ES-I3 (cell line): ENCODE measurements around the gene RPL31.

Experiments
- H3K36me3 ChIP-seq: 2 replicates; pipeline ENCODE4 v1.6.1; 2013; ENCODE audit warnings: mild to moderate bottlenecking, low read length, control low read depth, moderate library complexity; ENCODE audit not compliant: insufficient read depth
- H3K4me1 ChIP-seq: 2 replicates; pipeline ENCODE4 v1.6.1; 2013; ENCODE audit warnings: mild to moderate bottlenecking, control low read depth, low read length; ENCODE audit not compliant: insufficient read depth
- H3K9ac ChIP-seq: 2 replicates; pipeline ENCODE4 v1.6.1; 2013; ENCODE audit warnings: low read depth, mild to moderate bottlenecking, low read length, moderate library complexity
- H3K9me3 ChIP-seq: 2 replicates; pipeline ENCODE4 v1.6.1; 2013; ENCODE audit warnings: mild to moderate bottlenecking, low read length, moderate library complexity; ENCODE audit not compliant: control insufficient read depth, insufficient read depth

Gene RPL31

GRCh38 chr2:101001691-101002561, at the start of gene RPL31:
RPL31 (plus strand) TSS chr2:101002289; CDS start chr2:101002702, 413 bp downstream.
- H3K9ac ChIP-seq = peak within 1 kb of the TSS; percentile 91
- no peaks in the 10 kb centered on the region for H3K9me3 ChIP-seq
- peaks cover 38% of the 10 kb centered on the region for H3K36me3 ChIP-seq
- peaks cover 10% of the 10 kb centered on the region for H3K4me1 ChIP-seq

- H3K36me3 ChIP-seq = no peaks in the 10 kb centered on the region
- no peaks in the 10 kb centered on the region for H3K9me3 ChIP-seq
- H3K9ac ChIP-seq = no peak overlapping the region
- peaks cover 8% of the 10 kb centered on the region; the same call in 1 of the 2 replicates for H3K4me1 ChIP-seq
Measured at GRCh38 chr2:100952512-100952911, 49.6 kb upstream of the RPL31 start.

- H3K9ac ChIP-seq = no peak overlapping the region
- no peaks in the 10 kb centered on the region for H3K36me3 ChIP-seq
- peaks cover 8% of the 10 kb centered on the region; the same call in 1 of the 2 replicates for H3K4me1 ChIP-seq
- H3K9me3 ChIP-seq = no peaks in the 10 kb centered on the region
Measured at GRCh38 chr2:100953406-100954043, 48.6 kb upstream of the RPL31 start.

GRCh38 chr2:100954044-100954420, 48.1 kb upstream of the RPL31 start:
- Histone ChIP-seq H3K9ac (no peak overlapping the region), H3K9me3 (no peaks in the 10 kb centered on the region), H3K36me3 (no peaks in the 10 kb centered on the region), H3K4me1 (peaks cover 8% of the 10 kb centered on the region; the same call in 1 of the 2 replicates)

GRCh38 chr2:100955226-100955625, 46.9 kb upstream of the RPL31 start:
- no peaks in the 10 kb centered on the region for H3K4me1 ChIP-seq
- H3K9me3 ChIP-seq = no peaks in the 10 kb centered on the region
- H3K9ac ChIP-seq = no peak overlapping the region
- no peaks in the 10 kb centered on the region for H3K36me3 ChIP-seq

GRCh38 chr2:100956081-100956480, 46.0 kb upstream of the RPL31 start:
- H3K9me3 ChIP-seq = no peaks in the 10 kb centered on the region
- H3K36me3 ChIP-seq = no peaks in the 10 kb centered on the region
- H3K9ac ChIP-seq = no peak overlapping the region
- H3K4me1 ChIP-seq = no peaks in the 10 kb centered on the region

DNA sequence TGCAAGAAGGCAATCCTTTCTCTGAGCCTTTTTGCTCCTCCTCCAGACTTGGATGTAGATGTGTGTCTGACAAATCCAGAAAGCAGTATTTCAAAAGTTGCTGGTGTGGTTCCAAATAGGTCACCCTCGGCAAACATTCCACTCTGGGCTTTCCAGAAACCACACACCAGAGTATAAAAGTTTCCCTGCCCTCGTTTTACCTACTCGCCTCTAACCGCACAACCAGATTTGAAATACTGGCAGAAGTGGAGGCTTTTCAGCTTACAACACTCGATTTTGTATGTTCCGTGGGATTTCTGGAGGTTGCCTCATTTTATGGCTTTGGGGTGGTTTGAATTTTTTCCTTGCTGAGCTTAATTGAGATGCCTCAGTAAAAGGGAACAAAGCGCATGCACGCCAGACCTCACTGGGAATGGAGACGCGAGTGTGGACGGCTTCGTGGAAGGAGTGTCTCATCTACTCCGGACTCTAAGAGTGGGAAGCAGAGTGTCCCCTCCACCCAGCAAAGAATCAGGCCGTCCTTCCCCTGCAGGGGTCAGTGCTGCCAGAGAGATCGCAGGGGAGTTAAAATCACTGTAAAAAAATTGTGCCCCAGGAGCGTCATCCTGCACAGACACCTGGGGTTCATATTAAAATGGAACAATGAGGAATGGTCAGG, 44.0 kb upstream of the RPL31 start:
- H3K9ac ChIP-seq = no peak overlapping the region
- H3K36me3 ChIP-seq = no peaks in the 10 kb centered on the region
- H3K9me3 ChIP-seq = no peaks in the 10 kb centered on the region
- no peaks in the 10 kb centered on the region for H3K4me1 ChIP-seq

GRCh38 chr2:100959225-100959880, 42.7 kb upstream of the RPL31 start:
- no peak overlapping the region for H3K9ac ChIP-seq
- H3K9me3 ChIP-seq = no peaks in the 10 kb centered on the region
- no peaks in the 10 kb centered on the region for H3K36me3 ChIP-seq
- no peaks in the 10 kb centered on the region for H3K4me1 ChIP-seq

GRCh38 chr2:100960688-100961087, 41.4 kb upstream of the RPL31 start:
- Histone ChIP-seq H3K9me3 (no peaks in the 10 kb centered on the region), H3K36me3 (no peaks in the 10 kb centered on the region), H3K4me1 (no peaks in the 10 kb centered on the region), H3K9ac (no peak overlapping the region)

- H3K36me3 ChIP-seq = no peaks in the 10 kb centered on the region
- H3K9me3 ChIP-seq = no peaks in the 10 kb centered on the region
- H3K9ac ChIP-seq = no peak overlapping the region
- H3K4me1 ChIP-seq = no peaks in the 10 kb centered on the region
Measured at GRCh38 chr2:100962366-100963025, 39.6 kb upstream of the RPL31 start.

DNA sequence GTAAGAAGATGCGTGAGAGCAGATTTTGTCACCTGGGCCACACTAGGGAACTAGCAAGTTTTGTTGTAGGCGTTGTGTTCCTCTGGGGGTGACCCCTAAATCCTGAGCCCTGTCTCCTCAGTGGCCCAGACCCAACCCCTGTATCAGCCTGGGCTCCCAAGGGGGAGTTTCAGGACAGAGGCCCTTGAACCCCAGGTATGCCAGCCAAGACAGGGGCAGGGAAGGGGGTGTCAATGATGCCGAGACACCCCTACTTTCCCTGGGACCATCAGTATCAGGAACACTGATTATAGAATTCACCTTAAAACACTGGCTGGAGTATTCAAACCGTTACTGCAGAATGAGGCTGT, 39.1 kb upstream of the RPL31 start:
- Histone ChIP-seq H3K9me3 (no peaks in the 10 kb centered on the region), H3K4me1 (no peaks in the 10 kb centered on the region), H3K9ac (no peak overlapping the region), H3K36me3 (no peaks in the 10 kb centered on the region)

DNA sequence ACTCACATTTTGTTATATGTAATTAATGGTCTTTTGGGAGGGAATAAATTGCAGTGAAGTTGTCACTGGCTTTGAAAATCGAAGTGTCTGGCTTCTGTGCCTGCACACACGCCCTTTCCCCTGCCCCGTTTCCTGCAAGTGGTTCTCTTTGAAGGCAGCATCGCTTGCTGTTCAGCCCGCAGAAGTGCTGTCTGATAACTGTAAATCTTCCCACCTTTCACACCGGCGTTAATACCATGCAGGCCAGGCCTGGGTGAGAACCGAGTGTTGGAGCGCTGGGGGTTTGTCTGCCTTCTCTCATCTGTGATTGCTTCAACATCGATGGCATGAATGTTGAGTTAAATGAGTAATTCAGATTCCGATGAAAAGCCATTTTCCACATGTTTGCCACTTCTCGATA, 37.9 kb upstream of the RPL31 start:
- Histone ChIP-seq H3K9ac (no peak overlapping the region), H3K36me3 (no peaks in the 10 kb centered on the region), H3K9me3 (no peaks in the 10 kb centered on the region), H3K4me1 (no peaks in the 10 kb centered on the region)

- H3K9me3 ChIP-seq = no peaks in the 10 kb centered on the region
Measured at GRCh38 chr2:100964681-100965169, 37.4 kb upstream of the RPL31 start.

GRCh38 chr2:100965596-100965995, 36.5 kb upstream of the RPL31 start:
- H3K4me1 ChIP-seq = no peaks in the 10 kb centered on the region
- no peaks in the 10 kb centered on the region for H3K9me3 ChIP-seq
- H3K9ac ChIP-seq = no peak overlapping the region
- no peaks in the 10 kb centered on the region for H3K36me3 ChIP-seq

More at GRCh38 chr2:100964681-100965169, 37.4 kb upstream of the RPL31 start:
- no peak overlapping the region for H3K9ac ChIP-seq
- no peaks in the 10 kb centered on the region for H3K36me3 ChIP-seq
- no peaks in the 10 kb centered on the region for H3K4me1 ChIP-seq
